ENCODE measurements around the gene SLC35B2.

The SLC35B2 gene

DNA sequence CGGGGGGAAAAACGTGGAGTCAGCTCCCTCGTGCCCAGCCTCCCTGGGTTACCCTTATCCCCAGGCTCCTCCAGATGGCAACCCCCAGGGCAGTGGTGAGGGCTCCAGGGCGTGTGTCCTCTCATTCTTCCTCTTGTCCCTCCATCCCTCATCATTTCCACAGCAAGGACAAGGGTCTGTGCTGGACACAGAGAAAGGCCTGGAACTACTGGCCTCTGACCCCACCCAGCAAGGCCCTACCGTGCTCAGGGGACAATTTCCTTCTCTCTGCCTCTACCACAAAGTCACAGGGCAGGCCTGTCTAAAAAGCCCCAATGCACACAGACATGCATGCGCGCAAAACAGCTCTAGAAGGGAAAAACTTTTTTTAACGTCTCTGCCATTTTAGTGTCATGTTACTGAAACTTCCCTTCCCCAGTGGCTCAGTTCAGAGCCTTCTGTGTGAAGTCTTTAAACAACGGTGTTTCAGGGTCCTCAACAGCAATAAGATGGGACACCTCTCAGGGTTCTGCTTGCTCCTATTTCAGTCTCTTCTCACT, 1.1 kb upstream of the SLC35B2 start:
- H4K8ac ChIP-seq (ENCODE audit: low read depth, low read length): no peak overlapping the region
- no peak overlapping the region for H3K4me2 ChIP-seq (ENCODE audit: insufficient read depth, low read length, poor library complexity, severe bottlenecking)
- H3K4me1 ChIP-seq (ENCODE audit: control insufficient read depth in 2 of 2, insufficient read depth in 1 of 2, low read depth in 1 of 2, low read length in 2 of 2): peaks cover 17 to 19% of the 10 kb centered on the region in 2 donors
- no peaks in the 10 kb centered on the region for H3K79me1 ChIP-seq (ENCODE audit: low read depth, low read length)
- H3K18ac ChIP-seq (ENCODE audit: low read length): no peak overlapping the region
- no peak overlapping the region for H2AK5ac ChIP-seq (ENCODE audit: low read depth, low read length)
- no peak overlapping the region for H4K91ac ChIP-seq (ENCODE audit: low read depth, low read length, poor library complexity)
- H3K4me3 ChIP-seq (ENCODE audit: low read length in 2 of 2): no peak overlapping the region
- no peak for DNase-seq (ENCODE audit: low spot score)
- WGBS, 2 donors (ENCODE audit: extremely low coverage in 2 of 2, insufficient read length in 2 of 2, insufficient replicate concordance in 1 of 2): no CpG with 5 or more reads among the region's 9 CpGs
- H2BK12ac ChIP-seq (ENCODE audit: low read length): no peak overlapping the region
- no peak overlapping the region for H2BK120ac ChIP-seq (ENCODE audit: low read depth, low read length)
- H2AFZ ChIP-seq (ENCODE audit: low read length): no peak overlapping the region
- H3K27ac ChIP-seq (replicated peaks; ENCODE audit: low read length): no peak overlapping the region
- no peak overlapping the region for H2BK15ac ChIP-seq (ENCODE audit: low read length)
- no peak overlapping the region for H3K23ac ChIP-seq (ENCODE audit: low read depth, low read length, poor library complexity)
- H3K14ac ChIP-seq (ENCODE audit: low read length): no peak overlapping the region
- no peaks in the 10 kb centered on the region for H3K9me3 ChIP-seq (replicated peaks in 1 of 2; ENCODE audit: control insufficient read depth in 2 of 2, insufficient read depth in 1 of 2, low read depth in 1 of 2, low read length in 2 of 2)
- H2BK5ac ChIP-seq (ENCODE audit: low read length): no peak overlapping the region
- no peaks in the 10 kb centered on the region for H3K27me3 ChIP-seq (ENCODE audit: control insufficient read depth in 3 of 3, insufficient read depth in 3 of 3, low read depth in 1 of 3, low read length in 3 of 3)
- no peak overlapping the region for H3K9ac ChIP-seq (ENCODE audit: low read depth, low read length, poor library complexity)
- H3K36me3 ChIP-seq (replicated peaks in 1 of 2; ENCODE audit: control insufficient read depth in 2 of 2, insufficient read depth in 2 of 2, low read length in 2 of 2): peaks cover 34 to 77% of the 10 kb centered on the region in 2 donors
- H3K4ac ChIP-seq (ENCODE audit: low read length): no peak overlapping the region

DNA sequence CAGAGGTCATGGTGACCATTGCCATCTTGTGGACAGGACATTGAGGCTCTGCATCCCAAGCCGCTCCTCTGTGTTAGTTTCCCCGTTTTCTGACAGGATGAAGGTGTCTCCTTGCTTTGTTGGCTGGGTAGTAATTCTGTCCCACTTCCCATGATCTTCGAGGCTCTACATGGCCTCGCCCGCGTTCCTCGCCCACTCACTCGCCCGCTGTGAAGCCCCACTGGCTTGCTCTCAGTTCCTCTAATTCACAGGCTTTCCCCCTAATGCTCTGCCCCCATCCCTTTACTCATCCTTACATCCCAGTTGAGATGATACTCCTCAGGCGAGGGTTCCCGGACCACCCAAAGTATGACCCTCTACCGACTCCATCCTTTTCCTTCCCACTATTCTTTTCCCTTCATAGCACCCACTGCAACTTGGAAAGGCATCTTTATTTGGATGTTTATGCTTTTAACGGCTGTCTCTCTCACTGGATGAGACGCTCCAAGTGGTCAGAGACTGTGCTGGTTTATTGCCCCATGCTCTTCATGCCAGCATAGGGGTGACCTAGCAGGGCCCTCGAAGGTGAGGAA, 511 bp upstream of the SLC35B2 start:
- no CpG with 5 or more reads among the region's 15 CpGs for WGBS, 2 donors (ENCODE audit: extremely low coverage in 2 of 2, insufficient read length in 2 of 2, insufficient replicate concordance in 1 of 2)
- Histone ChIP-seq H3K27me3 (ENCODE audit: control insufficient read depth in 3 of 3, insufficient read depth in 3 of 3, low read depth in 1 of 3, low read length in 3 of 3) (no peaks in the 10 kb centered on the region), H2BK12ac (ENCODE audit: low read length) (no peak overlapping the region), H2AK5ac (ENCODE audit: low read depth, low read length) (peak overlapping the region; percentile 27), H4K91ac (ENCODE audit: low read depth, low read length, poor library complexity) (no peak overlapping the region), H2BK15ac (ENCODE audit: low read length) (no peak overlapping the region), H2BK120ac (ENCODE audit: low read depth, low read length) (no peak overlapping the region), H3K9me3 (replicated peaks in 1 of 2; ENCODE audit: control insufficient read depth in 2 of 2, insufficient read depth in 1 of 2, low read depth in 1 of 2, low read length in 2 of 2) (no peaks in the 10 kb centered on the region), H3K9ac (ENCODE audit: low read depth, low read length, poor library complexity) (no peak overlapping the region), H3K4me2 (ENCODE audit: insufficient read depth, low read length, poor library complexity, severe bottlenecking) (peak overlapping the region; percentile 98), H3K36me3 (replicated peaks in 1 of 2; ENCODE audit: control insufficient read depth in 2 of 2, insufficient read depth in 2 of 2, low read length in 2 of 2) (peaks cover 40 to 79% of the 10 kb centered on the region in 2 donors), H3K18ac (ENCODE audit: low read length) (peak overlapping the region; percentile 89), H3K4me3 (ENCODE audit: low read length in 2 of 2) (peak overlapping the region; percentile 67 to 69), H3K4me1 (ENCODE audit: control insufficient read depth in 2 of 2, insufficient read depth in 1 of 2, low read depth in 1 of 2, low read length in 2 of 2) (peaks cover 13 to 14% of the 10 kb centered on the region in 2 donors), H2AFZ (ENCODE audit: low read length) (peak overlapping the region; percentile 91), H3K27ac (replicated peaks; ENCODE audit: low read length) (peak overlapping the region; percentile 35), H4K8ac (ENCODE audit: low read depth, low read length) (no peak overlapping the region), H3K4ac (ENCODE audit: low read length) (no peak overlapping the region), H2BK5ac (ENCODE audit: low read length) (no peak overlapping the region), H3K14ac (ENCODE audit: low read length) (no peak overlapping the region), H3K79me1 (ENCODE audit: low read depth, low read length) (no peaks in the 10 kb centered on the region), H3K23ac (ENCODE audit: low read depth, low read length, poor library complexity) (peak overlapping the region; percentile 92)
- no peak for DNase-seq (ENCODE audit: low spot score)

DNA sequence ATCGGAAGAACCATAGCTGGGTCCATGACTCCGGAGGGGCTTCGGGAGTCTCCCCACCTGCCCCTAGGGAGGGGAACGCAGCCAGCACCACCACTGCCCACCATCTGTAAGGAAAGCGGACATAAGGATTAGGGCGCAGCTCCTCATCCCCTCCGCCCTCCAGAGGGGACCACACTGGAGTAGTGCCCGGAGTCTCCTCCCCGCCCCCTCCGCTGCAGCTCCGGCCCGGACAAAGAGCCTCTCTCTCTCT, 628 bp downstream of the SLC35B2 start:
- Histone ChIP-seq H3K79me1 (ENCODE audit: low read depth, low read length) (no peaks in the 10 kb centered on the region), H3K18ac (ENCODE audit: low read length) (peak overlapping the region; percentile 88), H3K23ac (ENCODE audit: low read depth, low read length, poor library complexity) (peak overlapping the region; percentile 92), H3K27me3 (ENCODE audit: control insufficient read depth in 3 of 3, insufficient read depth in 3 of 3, low read depth in 1 of 3, low read length in 3 of 3) (no peaks in the 10 kb centered on the region), H3K9me3 (replicated peaks in 1 of 2; ENCODE audit: control insufficient read depth in 2 of 2, insufficient read depth in 1 of 2, low read depth in 1 of 2, low read length in 2 of 2) (no peaks in the 10 kb centered on the region), H3K36me3 (replicated peaks in 1 of 2; ENCODE audit: control insufficient read depth in 2 of 2, insufficient read depth in 2 of 2, low read length in 2 of 2) (peaks cover 47 to 80% of the 10 kb centered on the region in 2 donors), H2BK120ac (ENCODE audit: low read depth, low read length) (no peak overlapping the region), H2AFZ (ENCODE audit: low read length) (peak overlapping the region; percentile 91), H3K14ac (ENCODE audit: low read length) (no peak overlapping the region), H3K4ac (ENCODE audit: low read length) (no peak overlapping the region), H2BK12ac (ENCODE audit: low read length) (no peak overlapping the region), H3K9ac (ENCODE audit: low read depth, low read length, poor library complexity) (peak overlapping the region; percentile 91), H2BK5ac (ENCODE audit: low read length) (peak overlapping the region; percentile 91), H2BK15ac (ENCODE audit: low read length) (peak overlapping the region; percentile 55), H3K4me2 (ENCODE audit: insufficient read depth, low read length, poor library complexity, severe bottlenecking) (peak overlapping the region; percentile 98), H4K8ac (ENCODE audit: low read depth, low read length) (no peak overlapping the region), H3K27ac (replicated peaks; ENCODE audit: low read length) (peak overlapping the region; percentile 90), H3K4me1 (ENCODE audit: control insufficient read depth in 2 of 2, insufficient read depth in 1 of 2, low read depth in 1 of 2, low read length in 2 of 2) (peaks cover 12 to 14% of the 10 kb centered on the region in 2 donors), H2AK5ac (ENCODE audit: low read depth, low read length) (peak overlapping the region; percentile 77), H3K4me3 (ENCODE audit: low read length in 2 of 2) (peak overlapping the region; percentile 67 to 95), H4K91ac (ENCODE audit: low read depth, low read length, poor library complexity) (no peak overlapping the region)
- no CpG with 5 or more reads among the region's 12 CpGs for WGBS, 2 donors (ENCODE audit: extremely low coverage in 2 of 2, insufficient read length in 2 of 2, insufficient replicate concordance in 1 of 2)
- DNase-seq (ENCODE audit: low spot score): peak; percentile 76

DNA sequence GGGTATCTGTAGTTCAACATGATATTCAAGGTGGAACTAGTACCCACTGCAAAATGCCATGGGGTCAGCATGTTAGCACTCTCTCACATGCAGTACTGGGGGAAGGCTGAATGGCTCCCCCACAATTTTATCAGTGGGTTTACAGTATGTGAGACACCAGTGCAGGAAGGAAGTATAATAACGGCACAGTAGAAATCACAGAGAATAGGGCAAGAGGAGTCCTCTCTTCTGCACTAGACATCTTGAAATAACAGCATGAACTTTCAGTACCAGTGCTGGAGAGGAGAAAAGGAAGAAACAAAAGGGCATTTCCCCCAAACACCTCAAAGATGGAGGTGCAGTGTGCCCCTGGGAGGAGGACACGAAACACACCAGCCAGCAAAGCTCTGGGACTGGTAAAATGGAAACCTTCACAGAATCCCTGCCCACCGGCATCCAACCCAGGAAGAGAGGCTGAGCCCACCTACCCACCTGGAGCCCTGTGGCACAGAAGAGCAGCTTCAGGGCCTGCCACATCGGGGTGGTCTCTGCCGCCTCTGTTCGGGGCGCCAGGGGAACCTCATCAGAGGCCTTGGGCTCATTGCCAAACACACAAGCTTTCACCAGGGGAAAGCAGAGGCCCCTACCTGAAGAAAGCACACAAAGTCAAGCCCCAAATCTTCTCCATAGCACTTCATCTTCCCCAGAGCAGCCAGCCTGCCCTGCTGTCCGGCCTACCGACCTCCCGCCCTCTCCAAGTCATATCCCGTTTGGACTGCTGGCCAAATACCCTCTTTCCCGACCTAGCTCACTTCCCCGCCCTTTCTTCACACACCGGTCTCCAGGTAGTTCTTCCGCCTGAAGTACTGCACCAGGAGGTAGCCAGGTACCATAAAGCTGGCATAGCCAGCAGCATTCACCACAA, 1.2 kb downstream of the SLC35B2 start:
- Histone ChIP-seq H3K4me1 (ENCODE audit: control insufficient read depth in 2 of 2, insufficient read depth in 1 of 2, low read depth in 1 of 2, low read length in 2 of 2) (peaks cover 12 to 14% of the 10 kb centered on the region in 2 donors), H3K79me1 (ENCODE audit: low read depth, low read length) (no peaks in the 10 kb centered on the region), H2BK15ac (ENCODE audit: low read length) (peak overlapping the region; percentile 55), H3K23ac (ENCODE audit: low read depth, low read length, poor library complexity) (peak overlapping the region; percentile 92), H3K18ac (ENCODE audit: low read length) (peak overlapping the region; percentile 88), H2AK5ac (ENCODE audit: low read depth, low read length) (peak overlapping the region; percentile 77), H3K4ac (ENCODE audit: low read length) (no peak overlapping the region), H3K4me3 (ENCODE audit: low read length in 2 of 2) (peak overlapping the region; percentile 67 to 95), H3K14ac (ENCODE audit: low read length) (no peak overlapping the region), H2BK120ac (ENCODE audit: low read depth, low read length) (no peak overlapping the region), H4K8ac (ENCODE audit: low read depth, low read length) (no peak overlapping the region), H3K9me3 (replicated peaks in 1 of 2; ENCODE audit: control insufficient read depth in 2 of 2, insufficient read depth in 1 of 2, low read depth in 1 of 2, low read length in 2 of 2) (no peaks in the 10 kb centered on the region), H2BK5ac (ENCODE audit: low read length) (peak overlapping the region; percentile 91), H4K91ac (ENCODE audit: low read depth, low read length, poor library complexity) (peak overlapping the region; percentile 14), H2AFZ (ENCODE audit: low read length) (peak overlapping the region; percentile 91), H3K27me3 (ENCODE audit: control insufficient read depth in 3 of 3, insufficient read depth in 3 of 3, low read depth in 1 of 3, low read length in 3 of 3) (no peaks in the 10 kb centered on the region), H3K27ac (replicated peaks; ENCODE audit: low read length) (peak overlapping the region; percentile 90), H3K36me3 (replicated peaks in 1 of 2; ENCODE audit: control insufficient read depth in 2 of 2, insufficient read depth in 2 of 2, low read length in 2 of 2) (peaks cover 47 to 80% of the 10 kb centered on the region in 2 donors), H3K9ac (ENCODE audit: low read depth, low read length, poor library complexity) (peak overlapping the region; percentile 91), H2BK12ac (ENCODE audit: low read length) (no peak overlapping the region), H3K4me2 (ENCODE audit: insufficient read depth, low read length, poor library complexity, severe bottlenecking) (peak overlapping the region; percentile 98)
- WGBS, 2 donors (ENCODE audit: extremely low coverage in 2 of 2, insufficient read length in 2 of 2, insufficient replicate concordance in 1 of 2): no CpG with 5 or more reads among the region's 15 CpGs
- DNase-seq (ENCODE audit: low spot score): no peak
